Central memory CD8-positive, alpha-beta T cell (primary cell): ENCODE data around the gene AXIN1.

Source experiments
- ATAC-seq: fragments of 150-1000 bp; cut with Tn5 transposase; replicated peaks from 2 replicates; pipeline ENCODE4 v1.10.0; 2022; ENCODE audit warnings: mild to moderate bottlenecking, moderate FRiP score, moderate number of reproducible peaks; ENCODE audit not compliant: poor library complexity, severe bottlenecking; ENCODE audit errors: extremely low read depth
- DNase-seq, 2 donors: peaks; one replicate each; pipeline ENCODE4 v3.0.0; 2021; ENCODE audit warnings: low spot score in 2 of 2
- H3K27ac Mint-ChIP-seq: one replicate; pipeline ENCODE4 v1.8.0; 2022; ENCODE audit warnings: low read depth, mild to moderate bottlenecking, moderate library complexity, mixed read lengths
- H3K27me3 Mint-ChIP-seq: one replicate; pipeline ENCODE4 v1.8.0; 2022; ENCODE audit warnings: mixed read lengths
- H3K36me3 Mint-ChIP-seq: one replicate; pipeline ENCODE4 v1.8.0; 2022; ENCODE audit warnings: mild to moderate bottlenecking, moderate library complexity, mixed read lengths; ENCODE audit not compliant: insufficient read depth
- H3K4me1 Mint-ChIP-seq: one replicate; pipeline ENCODE4 v1.8.0; 2022; ENCODE audit warnings: mixed read lengths
- H3K4me3 Mint-ChIP-seq: one replicate; pipeline ENCODE4 v1.8.0; 2022; ENCODE audit warnings: mild to moderate bottlenecking, moderate library complexity, mixed read lengths
- H3K9me3 Mint-ChIP-seq: one replicate; pipeline ENCODE4 v1.8.0; 2022; ENCODE audit warnings: mixed read lengths

The AXIN1 gene

GRCh38 chr16:322476-323143 is 29.9 kb downstream of the AXIN1 start:
- H3K4me1 Mint-ChIP-seq: peaks cover 66% of the 10 kb centered on the region

GRCh38 chr16:321532-321931 is 31.0 kb downstream of the AXIN1 start:
- no peak overlapping the region for H3K4me3 Mint-ChIP-seq

More at GRCh38 chr16:322476-323143, 29.9 kb downstream of the AXIN1 start:
- Mint-ChIP-seq H3K36me3 (peaks cover 24% of the 10 kb centered on the region), H3K27ac (peak overlapping the region; percentile 84), H3K9me3 (no peaks in the 10 kb centered on the region), H3K4me3 (peak overlapping the region; percentile 62), H3K27me3 (no peaks in the 10 kb centered on the region)
- DNase-seq (no peak), ATAC-seq (no peak)

GRCh38 chr16:320206-320605 is 32.3 kb downstream of the AXIN1 start:
- Mint-ChIP-seq H3K36me3 (peaks cover 13% of the 10 kb centered on the region), H3K4me3 (no peak overlapping the region), H3K4me1 (peaks cover 63% of the 10 kb centered on the region), H3K9me3 (no peaks in the 10 kb centered on the region), H3K27me3 (no peaks in the 10 kb centered on the region), H3K27ac (no peak overlapping the region)
- ATAC-seq (no peak), DNase-seq (no peak)

More at GRCh38 chr16:321532-321931, 31.0 kb downstream of the AXIN1 start:
- no peak for ATAC-seq
- DNase-seq: no peak
- H3K36me3 Mint-ChIP-seq: peaks cover 18% of the 10 kb centered on the region
- H3K9me3 Mint-ChIP-seq: no peaks in the 10 kb centered on the region
- peak overlapping the region; percentile 84 for H3K27ac Mint-ChIP-seq
- H3K4me1 Mint-ChIP-seq: peaks cover 62% of the 10 kb centered on the region
- H3K27me3 Mint-ChIP-seq: no peaks in the 10 kb centered on the region

- Mint-ChIP-seq H3K36me3 (peaks cover 15% of the 10 kb centered on the region), H3K27ac (peak overlapping the region; percentile 67), H3K27me3 (no peaks in the 10 kb centered on the region), H3K4me3 (no peak overlapping the region), H3K9me3 (no peaks in the 10 kb centered on the region), H3K4me1 (peaks cover 55% of the 10 kb centered on the region)
- DNase-seq: no peak
- no peak for ATAC-seq
These were observed 33.9 kb downstream of the AXIN1 start for GRCh38 chr16:318628-319027.

GRCh38 chr16:317583-317982 is 34.9 kb downstream of the AXIN1 start:
- Mint-ChIP-seq H3K27ac (no peak overlapping the region), H3K36me3 (peaks cover 17% of the 10 kb centered on the region), H3K4me3 (no peak overlapping the region), H3K4me1 (peaks cover 49% of the 10 kb centered on the region), H3K27me3 (no peaks in the 10 kb centered on the region), H3K9me3 (no peaks in the 10 kb centered on the region)
- no peak for ATAC-seq
- no peak for DNase-seq

- H3K4me1 Mint-ChIP-seq: peaks cover 44% of the 10 kb centered on the region
- H3K4me3 Mint-ChIP-seq: no peak overlapping the region
- H3K27me3 Mint-ChIP-seq: no peaks in the 10 kb centered on the region
- no peak for DNase-seq
- H3K9me3 Mint-ChIP-seq: no peaks in the 10 kb centered on the region
- H3K36me3 Mint-ChIP-seq: peaks cover 17% of the 10 kb centered on the region
- no peak for ATAC-seq
- H3K27ac Mint-ChIP-seq: peak overlapping the region; percentile 82
These were observed 35.6 kb downstream of the AXIN1 start for GRCh38 chr16:316741-317464.

- Mint-ChIP-seq H3K27me3 (no peaks in the 10 kb centered on the region), H3K9me3 (no peaks in the 10 kb centered on the region), H3K27ac (no peak overlapping the region), H3K4me1 (peaks cover 35% of the 10 kb centered on the region), H3K36me3 (peaks cover 20% of the 10 kb centered on the region), H3K4me3 (no peak overlapping the region)
- DNase-seq (no peak), ATAC-seq (no peak)
These were observed 37.7 kb downstream of the AXIN1 start for GRCh38 chr16:314795-315299.

GRCh38 chr16:314351-314750 is 38.2 kb downstream of the AXIN1 start:
- ATAC-seq (no peak), DNase-seq (no peak)
- H3K9me3 Mint-ChIP-seq: no peaks in the 10 kb centered on the region
- H3K4me1 Mint-ChIP-seq: peaks cover 32% of the 10 kb centered on the region
- peaks cover 17% of the 10 kb centered on the region for H3K36me3 Mint-ChIP-seq
- H3K27me3 Mint-ChIP-seq: no peaks in the 10 kb centered on the region
- no peak overlapping the region for H3K4me3 Mint-ChIP-seq
- no peak overlapping the region for H3K27ac Mint-ChIP-seq

- ATAC-seq (no peak), DNase-seq (no peak)
- peaks cover 21% of the 10 kb centered on the region for H3K36me3 Mint-ChIP-seq
- peaks cover 42% of the 10 kb centered on the region for H3K4me1 Mint-ChIP-seq
- H3K9me3 Mint-ChIP-seq: no peaks in the 10 kb centered on the region
- no peak overlapping the region for H3K27ac Mint-ChIP-seq
- no peak overlapping the region for H3K4me3 Mint-ChIP-seq
- H3K27me3 Mint-ChIP-seq: no peaks in the 10 kb centered on the region
These were observed 40.8 kb downstream of the AXIN1 start for GRCh38 chr16:311725-312124.

- Mint-ChIP-seq H3K9me3 (no peaks in the 10 kb centered on the region), H3K27me3 (no peaks in the 10 kb centered on the region), H3K36me3 (peaks cover 26% of the 10 kb centered on the region), H3K4me1 (peaks cover 30% of the 10 kb centered on the region), H3K27ac (peak overlapping the region; percentile 74), H3K4me3 (no peak overlapping the region)
- DNase-seq (no peak), ATAC-seq (peak; percentile 52)
These were observed 43.0 kb downstream of the AXIN1 start for GRCh38 chr16:309476-309875.

- no peaks in the 10 kb centered on the region for H3K27me3 Mint-ChIP-seq
- ATAC-seq (peak; percentile 19), DNase-seq (no peak)
- no peaks in the 10 kb centered on the region for H3K9me3 Mint-ChIP-seq
- peaks cover 29% of the 10 kb centered on the region for H3K4me1 Mint-ChIP-seq
- peaks cover 30% of the 10 kb centered on the region for H3K36me3 Mint-ChIP-seq
- no peak overlapping the region for H3K4me3 Mint-ChIP-seq
- H3K27ac Mint-ChIP-seq: peak overlapping the region; percentile 74
These were observed 44.7 kb downstream of the AXIN1 start for GRCh38 chr16:307691-308312.

- Mint-ChIP-seq H3K36me3 (peaks cover 35% of the 10 kb centered on the region), H3K27ac (peak overlapping the region; percentile 64), H3K4me3 (no peak overlapping the region), H3K9me3 (no peaks in the 10 kb centered on the region), H3K27me3 (no peaks in the 10 kb centered on the region), H3K4me1 (peaks cover 29% of the 10 kb centered on the region)
- DNase-seq (no peak), ATAC-seq (no peak)
These were observed 45.6 kb downstream of the AXIN1 start for GRCh38 chr16:306911-307370.
